ENCODE data around the gene SARNP.

DNA sequence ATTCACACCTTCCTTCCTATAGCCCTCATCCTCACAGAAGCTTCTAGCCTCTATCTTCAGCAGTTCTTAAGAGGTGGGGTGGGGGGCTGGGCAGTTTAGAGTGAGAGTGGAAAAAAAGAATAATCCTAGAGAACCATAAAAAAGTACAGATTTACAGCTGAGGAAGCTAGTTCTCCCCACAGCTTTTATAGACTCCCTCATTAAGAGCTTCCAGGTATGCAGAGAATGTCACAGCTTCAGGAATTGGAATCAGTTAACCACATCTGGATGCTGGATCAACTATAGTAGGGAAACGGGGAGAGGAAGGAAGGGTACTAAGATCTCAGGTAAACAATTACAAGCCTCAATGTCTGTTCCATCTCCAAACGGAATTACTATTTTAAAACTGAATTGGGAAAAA is 62.3 kb downstream of the SARNP start:
- TF ChIP-seq CTCF (IDR thresholded peaks at IDR 0.05) (no peak), POLR2A (IDR thresholded peaks at IDR 0.05) (no peak)
